Measurements from ENCODE around the gene ZDHHC3.

Gene ZDHHC3

DNA sequence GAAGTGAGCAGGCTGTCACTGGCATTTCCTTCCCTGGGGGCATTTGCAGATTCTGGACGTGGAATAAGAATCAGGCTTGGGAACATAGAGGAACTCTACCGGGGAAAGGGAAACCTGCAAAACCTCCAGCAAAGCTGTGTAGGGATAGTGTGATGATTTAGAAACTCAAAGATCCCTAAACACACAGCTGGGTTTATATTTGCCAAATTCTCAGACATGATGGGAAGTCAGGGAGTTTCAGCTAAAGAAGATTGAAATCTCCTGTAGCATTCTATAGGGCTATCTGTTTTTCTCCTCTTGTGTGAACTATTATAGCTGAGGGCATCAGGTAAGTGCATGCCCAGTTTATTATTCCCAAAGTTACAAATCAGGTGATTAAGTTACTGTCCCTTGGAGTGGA, 40.9 kb upstream of the ZDHHC3 start:
- no peaks in the 10 kb centered on the region for H3F3A ChIP-seq (ENCODE audit: control insufficient read depth, insufficient read depth)
- no peak for TF ChIP-seq EZH2phosphoT487 (IDR thresholded peaks at IDR 0.05; ENCODE audit: borderline replicate concordance, low read length)
- TF ChIP-seq CTCF (IDR thresholded peaks at IDR 0.05; ENCODE audit: low read depth, low read length, poor library complexity, severe bottlenecking): no peak
- no peaks in the 10 kb centered on the region for H3K9me2 ChIP-seq (replicated peaks; ENCODE audit: control insufficient read depth, low read length)
- H3K27ac ChIP-seq (ENCODE audit: low read depth, low read length): no peak overlapping the region
- peaks cover 10% of the 10 kb centered on the region for H3K36me3 ChIP-seq (ENCODE audit: control insufficient read depth, low read length)
- no peaks in the 10 kb centered on the region for H4K20me1 ChIP-seq (ENCODE audit: control insufficient read depth, insufficient read depth, low read depth, low read length)
- H3K27me3 ChIP-seq (ENCODE audit: control insufficient read depth, low read length): no peaks in the 10 kb centered on the region
- no peak overlapping the region for H3K4me2 ChIP-seq (ENCODE audit: low read length)
- no peaks in the 10 kb centered on the region for H3K79me2 ChIP-seq (ENCODE audit: control insufficient read depth, low read length)
- H3K4me3 ChIP-seq (ENCODE audit: low read length): no peak overlapping the region
- H3K4me1 ChIP-seq (ENCODE audit: control insufficient read depth, low read length): no peaks in the 10 kb centered on the region
- no peaks in the 10 kb centered on the region for H3K9me3 ChIP-seq (ENCODE audit: control insufficient read depth, insufficient read depth, low read length)

- no peaks in the 10 kb centered on the region for H3F3A ChIP-seq (ENCODE audit: control insufficient read depth, insufficient read depth)
Observed at GRCh38 chr3:45012577-45012976, 36.6 kb upstream of the ZDHHC3 start.

GRCh38 chr3:45011756-45012508, 36.0 kb upstream of the ZDHHC3 start:
- no peaks in the 10 kb centered on the region for H3K9me2 ChIP-seq (replicated peaks; ENCODE audit: control insufficient read depth, low read length)
- no peak overlapping the region for H3K4me3 ChIP-seq (ENCODE audit: low read length)
- no peak overlapping the region for H3K4me2 ChIP-seq (ENCODE audit: low read length)
- no peaks in the 10 kb centered on the region for H3K4me1 ChIP-seq (ENCODE audit: control insufficient read depth, low read length)
- no peaks in the 10 kb centered on the region for H3K9me3 ChIP-seq (ENCODE audit: control insufficient read depth, insufficient read depth, low read length)
- H3K79me2 ChIP-seq (ENCODE audit: control insufficient read depth, low read length): no peaks in the 10 kb centered on the region
- H4K20me1 ChIP-seq (ENCODE audit: control insufficient read depth, insufficient read depth, low read depth, low read length): no peaks in the 10 kb centered on the region
- TF ChIP-seq EZH2phosphoT487 (IDR thresholded peaks at IDR 0.05; ENCODE audit: borderline replicate concordance, low read length) (no peak), CTCF (IDR thresholded peaks at IDR 0.05; ENCODE audit: low read depth, low read length, poor library complexity, severe bottlenecking) (no peak)
- peaks cover 49% of the 10 kb centered on the region for H3K36me3 ChIP-seq (ENCODE audit: control insufficient read depth, low read length)
- no peak overlapping the region for H3K27ac ChIP-seq (ENCODE audit: low read depth, low read length)
- no peaks in the 10 kb centered on the region for H3F3A ChIP-seq (ENCODE audit: control insufficient read depth, insufficient read depth)
- H3K27me3 ChIP-seq (ENCODE audit: control insufficient read depth, low read length): no peaks in the 10 kb centered on the region

More at GRCh38 chr3:45012577-45012976, 36.6 kb upstream of the ZDHHC3 start:
- Histone ChIP-seq H3K4me2 (ENCODE audit: low read length) (no peak overlapping the region), H3K79me2 (ENCODE audit: control insufficient read depth, low read length) (no peaks in the 10 kb centered on the region), H3K36me3 (ENCODE audit: control insufficient read depth, low read length) (peaks cover 42% of the 10 kb centered on the region), H3K27ac (ENCODE audit: low read depth, low read length) (no peak overlapping the region), H3K4me3 (ENCODE audit: low read length) (no peak overlapping the region), H3K9me3 (ENCODE audit: control insufficient read depth, insufficient read depth, low read length) (no peaks in the 10 kb centered on the region), H3K9me2 (replicated peaks; ENCODE audit: control insufficient read depth, low read length) (no peaks in the 10 kb centered on the region), H4K20me1 (ENCODE audit: control insufficient read depth, insufficient read depth, low read depth, low read length) (no peaks in the 10 kb centered on the region), H3K27me3 (ENCODE audit: control insufficient read depth, low read length) (no peaks in the 10 kb centered on the region), H3K4me1 (ENCODE audit: control insufficient read depth, low read length) (no peaks in the 10 kb centered on the region)
- TF ChIP-seq CTCF (IDR thresholded peaks at IDR 0.05; ENCODE audit: low read depth, low read length, poor library complexity, severe bottlenecking): no peak
- TF ChIP-seq EZH2phosphoT487 (IDR thresholded peaks at IDR 0.05; ENCODE audit: borderline replicate concordance, low read length): no peak

Measured in DOHH2 (cell line).